DLD1 (cell line): ENCODE results near the gene PLCE1.

Source experiments
- in situ Hi-C: cut with HindIII; loops from 2 replicates; pipeline ENCODE4 v1.10.0; 2017; ENCODE audit warnings: low sequenced_read_pairs

Gene PLCE1

DNA sequence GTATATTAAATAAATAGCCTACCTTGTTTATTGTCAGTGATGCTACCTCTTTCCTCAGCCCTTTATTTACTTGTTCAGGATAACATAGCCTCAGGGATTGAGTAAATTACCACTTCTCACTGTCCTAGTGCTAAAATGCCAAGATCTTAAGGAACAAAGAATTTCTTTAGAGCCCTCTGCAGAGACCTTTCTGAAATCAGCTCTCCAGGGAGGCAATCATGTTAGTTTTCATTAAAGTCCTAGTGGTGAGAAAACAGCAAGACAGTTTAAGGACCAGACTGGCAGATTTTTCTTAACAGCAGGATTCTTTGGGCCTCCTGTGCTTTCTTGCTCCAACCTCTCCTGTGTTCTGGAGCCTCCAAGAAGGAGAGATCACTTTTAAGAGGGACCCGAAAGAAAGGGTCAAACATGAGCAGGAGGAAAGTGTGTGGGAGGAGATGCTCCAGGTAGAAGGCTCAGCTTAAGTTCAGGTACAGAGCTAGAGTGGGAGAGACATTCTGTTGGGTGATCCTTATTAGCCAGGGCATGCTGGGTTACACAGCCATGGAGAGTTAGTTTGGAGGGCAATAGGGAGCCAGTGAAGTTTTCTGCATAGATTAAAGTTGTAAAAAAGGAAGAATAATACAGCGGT is 1.2 kb upstream of the PLCE1 start:
- in situ Hi-C loops, result no loop called here

DNA sequence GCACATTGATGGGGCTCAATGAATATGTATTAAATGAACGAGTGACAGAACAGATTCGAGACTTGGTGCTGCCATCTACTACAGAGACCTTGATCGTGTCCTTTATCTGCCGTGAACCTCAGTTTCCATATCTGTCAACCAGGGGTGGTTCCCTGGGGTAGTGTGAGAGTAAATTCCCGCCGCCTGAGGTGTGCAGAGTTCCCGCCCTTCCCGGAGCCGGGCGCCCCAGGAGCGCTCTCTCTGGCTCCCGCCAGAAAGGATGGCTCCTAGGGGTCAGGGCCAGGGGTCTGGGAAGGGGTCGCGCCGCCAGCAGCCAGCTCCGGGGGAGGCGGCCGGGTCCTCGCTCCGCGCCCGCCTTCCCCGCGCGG is 333 bp upstream of the PLCE1 start:
- in situ Hi-C loops, result no loop called here

DNA sequence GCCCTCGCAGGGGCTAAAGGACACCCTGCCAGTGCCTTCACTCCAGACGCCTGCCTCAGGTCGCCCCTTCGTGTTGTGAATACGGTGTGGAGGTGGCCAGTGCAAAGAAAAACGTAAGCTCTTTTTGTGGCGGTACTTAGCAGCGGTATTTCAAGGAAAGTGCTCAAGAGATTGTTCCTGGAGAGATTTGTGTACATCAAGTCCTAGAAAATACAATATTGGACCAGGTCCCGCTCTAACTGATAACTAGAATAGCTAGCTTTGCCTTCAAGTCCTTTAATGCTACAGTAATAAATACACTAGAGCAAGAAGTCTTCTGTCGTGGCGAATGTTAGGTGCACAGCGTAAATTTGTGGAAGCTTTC is 689 bp downstream of the PLCE1 start:
- in situ Hi-C loops, result no loop called here

DNA sequence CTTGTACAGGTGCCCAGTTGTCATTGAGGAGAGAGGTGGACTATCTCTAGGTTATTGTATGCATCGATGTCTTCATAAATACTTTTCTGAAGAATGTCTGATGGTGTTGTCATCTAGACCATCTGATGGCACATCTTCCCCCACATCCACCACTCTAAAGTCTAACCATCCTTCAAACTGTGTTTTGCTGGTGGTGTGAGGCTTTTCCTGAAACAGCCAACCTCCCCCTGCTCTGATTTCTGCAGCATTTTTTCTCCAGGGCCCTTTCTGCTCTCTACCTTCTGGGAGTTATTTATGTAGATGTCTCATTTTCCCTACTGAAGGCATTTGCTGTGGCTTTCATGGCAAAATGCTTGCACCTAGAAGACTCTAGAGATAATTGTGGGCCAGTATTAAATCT is 1.5 kb downstream of the PLCE1 start:
- in situ Hi-C loops, result no loop called here

DNA sequence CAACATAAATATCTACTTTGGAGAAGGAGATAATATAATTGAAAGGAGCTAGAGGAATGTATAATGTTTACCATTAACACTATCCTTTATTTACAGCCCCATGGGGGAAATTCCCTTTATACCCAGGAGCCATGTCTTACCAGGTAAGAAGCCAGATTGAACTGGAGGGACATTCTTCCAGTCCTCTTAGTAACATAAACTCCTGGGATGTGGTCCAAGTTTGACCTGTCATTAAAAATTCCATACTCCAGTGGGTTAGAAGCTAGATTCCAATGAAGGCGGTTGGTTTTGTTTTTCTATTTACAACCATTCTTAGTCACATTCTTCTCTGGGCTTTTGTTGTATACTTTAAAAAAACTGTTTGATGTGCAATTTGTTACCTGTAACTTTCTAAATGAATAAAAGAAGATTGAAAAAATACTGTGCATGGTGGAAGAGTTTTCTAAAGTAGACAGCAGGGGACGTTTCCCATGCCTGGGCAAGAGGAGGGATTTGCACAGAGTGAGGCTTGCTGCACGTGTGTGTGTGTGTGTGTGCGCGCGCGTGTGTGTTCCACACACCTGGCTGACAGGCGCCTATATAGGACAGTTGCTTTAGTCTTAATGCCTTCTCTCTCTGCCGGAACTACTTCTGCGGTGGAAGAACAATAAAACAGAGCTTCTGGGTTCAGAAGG is 2.0 kb downstream of the PLCE1 start:
- in situ Hi-C loops, result no loop called here

DNA sequence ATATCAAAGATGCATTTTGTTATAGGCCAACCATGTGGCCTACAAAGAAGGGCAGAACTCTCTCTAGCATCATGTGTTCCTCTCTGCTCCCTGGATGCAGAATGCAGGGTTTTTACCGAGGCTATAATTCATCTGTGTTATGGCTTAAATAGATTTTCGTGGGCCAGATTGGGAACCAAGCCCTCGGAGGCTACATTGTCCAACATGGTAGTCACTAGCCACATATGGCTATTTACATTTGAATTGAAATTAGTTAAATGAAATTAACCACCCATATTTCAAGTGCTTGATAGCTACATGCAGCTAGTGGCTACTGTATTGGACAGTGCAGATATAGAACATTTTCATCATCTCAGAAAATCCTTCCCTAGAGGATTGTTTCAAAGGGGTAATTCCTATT is 2.8 kb downstream of the PLCE1 start:
- in situ Hi-C loops, result no loop called here

DNA sequence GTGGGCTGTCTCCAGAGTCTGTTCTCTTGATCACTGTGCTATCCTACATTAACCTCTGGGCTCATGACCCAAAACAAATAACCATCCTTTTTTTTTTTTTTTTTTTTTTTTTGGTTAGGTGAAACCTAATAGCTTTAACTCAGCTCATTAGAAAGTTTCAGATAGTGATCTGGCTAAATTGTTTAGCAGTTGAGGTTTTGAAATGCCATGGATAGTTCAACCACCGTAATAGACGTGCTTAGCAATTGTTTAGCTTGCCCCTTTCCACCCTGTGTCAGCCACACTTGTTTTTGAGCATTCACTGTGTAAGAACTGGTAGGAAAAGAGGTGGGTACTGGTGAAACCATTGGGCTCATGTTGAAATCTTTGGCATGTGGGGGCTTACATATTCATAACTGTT is 3.8 kb downstream of the PLCE1 start:
- in situ Hi-C loops, result no loop called here

DNA sequence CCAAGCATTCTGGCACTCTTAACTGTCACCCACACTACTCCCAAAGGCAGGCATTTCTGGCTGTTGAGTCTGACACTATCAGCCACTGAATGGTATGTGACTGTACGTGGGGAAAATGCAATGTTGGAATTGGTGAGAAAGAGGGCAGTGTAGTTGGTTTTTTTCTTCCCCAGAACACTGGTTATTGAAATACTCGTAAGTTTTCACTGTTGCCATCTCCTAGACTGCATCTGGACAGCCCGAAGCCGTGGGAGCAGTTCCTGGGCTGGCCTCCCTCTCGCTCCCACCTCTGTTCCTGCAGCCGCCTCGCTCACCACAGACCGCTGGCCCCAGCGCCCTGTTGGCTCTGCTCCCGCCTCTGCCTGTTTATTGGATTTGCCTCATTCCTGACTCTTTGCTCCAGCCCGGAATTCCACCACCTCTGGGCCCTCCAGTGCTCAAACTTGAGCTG is 5.7 kb downstream of the PLCE1 start:
- in situ Hi-C loops, result no loop called here

DNA sequence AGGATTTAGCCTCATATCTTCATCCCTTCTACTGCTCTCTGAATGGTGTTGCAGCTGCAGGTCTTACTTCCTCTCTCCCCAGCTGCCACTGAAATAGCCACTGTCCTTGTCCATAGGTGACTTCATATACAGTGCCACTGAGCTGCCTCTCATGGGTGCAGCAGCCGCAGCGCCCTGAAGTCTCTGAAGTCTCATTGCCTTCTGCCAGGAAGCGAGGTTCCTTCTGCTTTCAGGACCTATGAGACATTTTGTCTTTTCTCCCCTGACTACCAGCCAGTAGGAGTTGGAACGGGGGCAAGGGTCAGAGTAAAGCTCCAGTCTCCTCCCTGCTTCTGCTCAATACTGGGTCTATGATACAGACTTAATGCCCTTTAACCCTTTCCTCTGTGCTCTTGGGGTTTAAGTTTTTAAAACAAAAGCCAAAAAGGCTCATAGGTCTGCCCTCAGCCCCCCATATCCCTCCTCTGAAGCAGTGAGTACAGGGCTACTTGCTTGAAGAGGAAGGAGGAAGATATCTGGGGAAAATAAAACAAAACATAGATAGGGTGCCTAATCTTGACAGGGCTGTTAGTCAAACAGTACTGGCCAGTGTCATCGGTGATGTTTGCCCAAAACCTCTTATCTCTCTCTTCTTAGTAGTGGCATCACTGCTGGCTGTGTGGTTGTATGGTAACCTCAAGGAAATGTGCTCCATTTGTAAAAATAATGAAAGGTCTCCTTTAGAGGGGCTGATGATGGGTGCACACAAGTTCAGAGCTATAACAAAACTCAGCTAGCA is 7.1 kb downstream of the PLCE1 start:
- in situ Hi-C loops, result no loop called here

DNA sequence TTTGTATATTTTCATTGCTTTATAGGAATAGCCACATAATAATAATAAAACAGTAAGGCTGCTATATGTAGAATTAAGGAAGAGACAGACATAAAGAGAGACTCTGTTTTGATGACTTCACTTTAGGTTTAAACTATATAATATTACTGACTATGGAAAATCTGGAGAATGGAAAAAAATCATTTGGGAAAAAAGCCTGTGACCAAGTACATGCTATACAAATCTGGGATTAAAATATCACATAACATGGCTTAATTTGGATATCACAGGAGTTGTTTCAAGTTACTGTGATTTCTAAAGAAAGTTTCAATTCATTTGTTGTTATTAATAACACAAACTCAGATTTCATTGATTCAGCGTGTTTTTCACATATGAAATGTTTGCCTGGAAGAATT is 7.7 kb downstream of the PLCE1 start:
- in situ Hi-C loops, result no loop called here

DNA sequence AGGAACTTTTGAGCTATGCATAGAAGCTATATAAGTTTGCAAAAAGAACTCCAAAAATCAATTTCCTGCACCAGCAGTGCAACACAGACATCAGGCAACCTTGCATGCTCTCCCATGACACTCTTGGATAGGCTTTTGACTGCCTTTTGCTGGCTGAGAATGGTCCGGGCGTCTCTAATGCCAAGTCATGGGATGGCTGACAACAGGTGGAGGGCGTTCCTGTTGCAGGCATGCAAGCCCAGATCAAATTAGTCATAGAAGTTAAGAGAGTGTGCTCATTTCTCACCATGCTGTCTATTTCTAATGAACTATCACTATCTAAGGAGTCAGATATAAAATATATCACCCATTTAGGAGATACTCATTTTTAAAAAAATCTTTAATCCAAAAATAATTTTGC is 8.4 kb downstream of the PLCE1 start:
- in situ Hi-C loops, result no loop called here

DNA sequence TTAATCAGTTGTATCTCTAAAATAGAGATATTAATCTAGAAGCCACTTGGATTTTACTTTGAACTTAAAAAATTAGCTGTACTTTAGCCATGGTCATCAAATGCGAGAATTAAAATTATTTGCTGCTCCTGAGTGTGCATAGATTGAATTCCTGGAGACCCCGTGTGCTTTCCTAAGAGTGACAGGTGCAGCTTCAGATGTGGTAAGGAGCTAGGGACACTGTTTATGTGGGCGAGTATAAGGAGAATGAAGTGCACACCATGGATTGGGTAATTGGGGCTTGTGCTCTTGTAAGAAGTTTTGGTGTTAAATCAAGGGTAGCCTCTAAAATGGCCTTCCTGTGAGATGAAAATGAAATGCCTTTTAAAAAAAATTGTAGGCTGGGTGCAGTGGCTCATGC is 9.8 kb downstream of the PLCE1 start:
- in situ Hi-C loops, result no loop called here

DNA sequence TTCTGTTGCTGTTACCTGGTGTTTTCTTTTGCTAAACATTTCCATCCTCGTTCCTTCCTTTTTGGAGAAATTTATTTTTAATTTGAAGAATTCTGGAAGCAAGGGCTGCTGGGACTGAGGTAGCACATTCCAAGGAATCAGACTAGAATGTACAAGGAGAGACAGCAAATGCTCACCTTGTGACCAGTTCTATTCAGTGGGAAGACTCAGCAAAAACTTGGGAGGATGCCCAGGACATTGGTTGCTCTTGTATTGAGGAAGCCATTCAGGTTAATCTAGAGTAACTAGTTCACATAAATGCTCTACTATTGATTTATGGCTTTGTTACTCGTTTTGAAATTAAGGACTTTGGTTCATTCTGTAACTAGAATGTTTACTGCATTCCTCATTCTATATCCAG is 11.3 kb downstream of the PLCE1 start:
- in situ Hi-C loops, result no loop called here

DNA sequence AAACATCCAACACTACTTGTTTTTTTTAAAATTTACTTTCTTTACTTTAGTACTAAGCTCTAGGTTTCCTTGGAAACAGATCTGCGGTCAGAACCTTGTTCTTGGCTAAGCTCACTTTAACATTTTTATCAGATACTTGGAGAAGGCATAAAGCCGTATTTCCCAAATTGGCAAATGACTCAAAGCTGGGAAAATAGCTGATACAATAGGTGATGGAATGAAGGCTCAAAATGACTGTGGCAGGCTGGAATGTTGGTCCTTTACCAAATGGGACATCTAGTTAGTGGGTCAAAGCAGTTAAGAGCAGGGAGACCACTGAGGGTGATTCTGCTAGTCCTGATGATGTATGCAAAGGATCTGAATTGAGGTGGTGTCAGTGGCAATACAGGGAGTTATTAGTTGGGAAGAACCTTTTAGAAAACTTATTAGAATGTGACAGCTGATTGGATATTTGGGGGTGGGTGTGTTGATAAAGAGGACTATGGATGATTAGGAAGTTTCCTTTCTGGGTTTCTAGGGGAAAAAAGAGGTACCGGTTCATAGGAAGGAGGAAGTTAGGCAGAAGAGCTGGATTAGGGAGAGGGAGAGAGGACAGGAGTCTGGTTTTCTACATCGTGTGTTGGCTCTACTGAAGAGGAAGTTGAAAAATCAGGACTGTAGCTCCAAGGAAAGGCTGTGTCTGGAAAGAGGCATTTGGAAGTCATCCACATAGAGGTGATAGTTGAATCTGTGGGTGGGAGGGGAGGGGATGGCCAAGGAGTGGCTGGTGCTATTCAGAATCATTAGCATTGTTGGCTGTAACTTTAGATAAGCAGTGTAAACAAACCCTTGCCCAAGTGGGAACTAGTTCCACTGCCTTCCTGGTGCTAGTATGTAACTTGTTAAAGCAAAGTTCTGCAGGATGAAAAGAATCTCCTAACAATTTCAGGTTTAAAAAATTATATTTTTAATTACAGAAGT is 13.1 kb downstream of the PLCE1 start:
- in situ Hi-C loops, result no loop called here

DNA sequence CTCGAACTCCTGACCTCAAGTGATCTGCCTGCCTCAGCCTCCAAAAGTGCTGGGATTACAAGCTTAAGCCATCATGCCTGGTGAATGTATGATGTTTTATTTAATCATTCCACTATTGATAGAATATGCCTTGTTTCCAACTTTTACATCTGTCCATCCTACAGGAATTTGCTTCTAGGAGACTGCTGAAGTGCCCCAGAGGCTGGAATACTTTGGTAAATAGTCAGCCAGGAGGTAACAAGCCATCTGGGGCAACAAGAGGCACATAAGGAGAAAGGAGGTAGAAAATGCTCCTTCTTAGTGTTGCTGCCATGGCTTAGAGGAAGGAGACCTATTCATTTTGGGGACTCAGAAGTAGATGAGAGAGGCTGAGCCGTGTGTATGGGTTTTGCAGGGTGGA is 14.8 kb downstream of the PLCE1 start:
- in situ Hi-C loops, result no loop called here

DNA sequence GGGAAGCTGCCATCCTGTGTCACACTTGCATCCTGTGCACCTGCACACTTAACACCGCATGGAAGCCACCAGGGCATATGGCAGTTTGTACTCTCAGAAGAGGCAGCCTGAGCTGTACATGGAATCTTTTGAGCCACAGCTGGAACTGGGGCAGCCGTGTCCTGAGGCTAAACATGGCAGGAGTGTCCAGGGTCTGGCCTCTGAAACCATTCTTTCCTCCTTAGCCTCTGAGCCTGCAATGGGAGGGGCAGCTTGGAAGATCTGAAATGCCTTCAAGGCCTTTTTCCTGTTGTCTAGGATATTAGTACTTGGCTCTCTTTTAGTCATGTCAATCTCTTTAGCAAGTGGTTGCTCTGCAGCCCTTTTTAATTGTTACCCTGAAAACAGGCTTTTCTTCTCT is 16.4 kb downstream of the PLCE1 start:
- in situ Hi-C loops, result no loop called here

DNA sequence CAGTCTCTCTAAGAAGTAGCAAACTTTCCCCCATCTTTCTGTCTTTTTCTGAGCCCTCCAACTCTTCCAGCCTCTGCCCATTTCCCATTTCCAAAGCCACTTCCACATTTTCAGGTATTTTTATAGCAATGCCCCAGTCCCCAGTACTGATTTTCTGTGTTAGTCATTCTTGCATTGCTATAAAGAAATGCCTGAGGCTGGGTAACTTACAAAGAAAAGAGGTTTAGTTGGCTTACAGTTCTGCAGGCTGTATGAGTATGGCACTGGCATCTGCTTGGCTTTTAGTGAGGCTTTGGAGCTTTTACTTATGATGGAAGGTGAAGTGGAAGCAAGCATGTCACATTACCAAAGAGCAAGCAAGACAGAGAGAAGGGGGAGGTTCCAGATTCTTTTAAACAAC is 17.2 kb downstream of the PLCE1 start:
- in situ Hi-C loops, result no loop called here

DNA sequence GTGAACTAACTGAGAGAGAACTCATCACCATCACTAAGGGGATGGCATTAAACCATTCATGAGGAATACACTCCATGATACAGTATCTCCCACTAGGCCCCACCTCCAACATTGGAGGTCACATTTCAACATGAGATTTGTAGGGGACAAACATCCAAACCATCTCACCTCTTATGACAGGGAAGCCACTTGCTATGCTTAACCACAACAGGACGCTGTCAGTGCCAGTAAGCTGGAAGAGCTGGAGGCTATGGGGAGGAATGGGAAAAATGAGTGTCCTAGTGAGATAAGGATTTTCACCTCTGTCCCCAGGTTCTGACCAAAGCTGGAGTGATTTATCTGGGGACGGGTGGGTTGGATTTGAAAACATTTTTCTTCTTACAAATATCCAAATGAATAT is 17.6 kb downstream of the PLCE1 start:
- in situ Hi-C loops, result no loop called here

DNA sequence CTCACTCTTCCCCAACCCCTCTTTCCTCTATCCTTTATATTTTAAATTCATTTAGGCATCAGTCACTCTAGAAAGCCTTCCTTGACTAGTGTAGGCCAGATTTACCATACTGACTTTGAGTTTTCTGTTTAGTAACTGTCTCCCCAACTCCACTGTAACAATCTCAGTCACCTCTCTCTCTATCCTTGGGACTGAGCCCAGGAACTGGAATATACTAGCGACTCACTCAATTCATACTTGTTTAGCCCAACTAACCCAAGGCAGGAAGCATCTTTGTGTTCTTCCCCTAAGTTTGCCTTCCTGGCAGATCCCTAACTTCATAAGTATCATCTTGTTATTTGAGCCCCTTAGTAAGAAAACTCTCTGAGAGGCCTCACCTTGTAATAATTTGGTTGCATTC is 19.1 kb downstream of the PLCE1 start:
- in situ Hi-C loops, result no loop called here

DNA sequence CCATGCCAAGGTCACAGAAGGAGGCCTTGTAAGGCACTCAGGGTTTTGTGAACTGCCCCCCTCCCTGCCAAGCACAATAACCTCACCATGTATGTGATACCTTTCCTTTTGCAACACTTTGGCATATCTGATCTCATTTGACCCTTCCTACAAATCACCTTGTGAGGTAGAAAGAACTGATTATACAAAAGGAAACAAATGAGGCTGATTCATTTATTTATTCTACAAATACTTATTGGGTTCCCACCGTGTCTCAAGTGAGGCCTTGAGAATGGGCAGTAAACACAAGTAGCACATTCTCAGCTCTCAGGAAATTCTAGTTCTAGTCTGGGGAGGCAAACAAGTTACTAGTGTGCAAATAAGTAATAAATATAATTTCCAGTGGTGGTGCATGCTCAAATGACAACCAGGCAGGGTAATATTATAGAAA is 19.6 kb downstream of the PLCE1 start:
- in situ Hi-C loops, result no loop called here

DNA sequence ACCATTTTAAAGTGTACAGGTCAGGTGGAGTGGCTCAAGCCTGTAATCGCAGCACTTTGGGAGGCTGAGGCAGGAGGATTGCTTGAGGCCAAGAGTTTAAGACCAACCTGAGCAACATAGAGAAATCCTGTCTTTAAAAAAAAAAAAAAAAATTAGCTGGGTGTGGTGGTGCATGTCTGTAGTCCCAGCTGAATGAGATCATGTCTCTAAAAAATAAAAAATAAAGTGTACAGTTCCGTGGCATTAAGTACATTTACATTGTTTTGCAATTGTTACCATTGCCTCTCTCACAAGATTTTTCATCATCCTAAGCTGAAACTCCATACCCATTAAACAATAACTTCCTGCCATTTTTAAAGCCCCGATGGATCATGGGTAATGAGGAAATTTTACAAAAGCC is 20.6 kb downstream of the PLCE1 start:
- in situ Hi-C loops, result no loop called here
